Osteocyte (in vitro differentiated cells): ENCODE measurements around the gene DOCK7. TPM values are rescaled to one million over a fixed set of nuclear protein-coding genes. Genes with fewer than 3 reads are reported as not detected.

Experiments used
- DNase-seq: peaks from one replicate; pipeline ENCODE4 v3.0.0; 2021; ENCODE audit warnings: mixed read lengths; ENCODE audit not compliant: unreplicated experiment; ENCODE audit errors: extremely low spot score
- H3K27ac Mint-ChIP-seq: one replicate; pipeline ENCODE4 v1.8.0; 2021; ENCODE audit warnings: mild to moderate bottlenecking, mixed read lengths; ENCODE audit not compliant: unreplicated experiment
- H3K27me3 Mint-ChIP-seq: one replicate; pipeline ENCODE4 v1.8.0; 2021; ENCODE audit warnings: mixed read lengths; ENCODE audit not compliant: unreplicated experiment
- H3K36me3 Mint-ChIP-seq: one replicate; pipeline ENCODE4 v1.8.0; 2021; ENCODE audit warnings: mixed read lengths; ENCODE audit not compliant: unreplicated experiment
- H3K4me1 Mint-ChIP-seq: one replicate; pipeline ENCODE4 v1.8.0; 2021; ENCODE audit warnings: mixed read lengths; ENCODE audit not compliant: unreplicated experiment
- H3K4me3 Mint-ChIP-seq: one replicate; pipeline ENCODE4 v1.8.0; 2021; ENCODE audit warnings: mild to moderate bottlenecking, moderate library complexity, mixed read lengths; ENCODE audit not compliant: unreplicated experiment
- H3K9me3 Mint-ChIP-seq: one replicate; pipeline ENCODE4 v1.8.0; 2021; ENCODE audit warnings: mixed read lengths; ENCODE audit not compliant: unreplicated experiment
- CTCF ChIP-seq: fragments of 200-600 bp; sonication (generic); IDR thresholded peaks from 2 replicates; pipeline ENCODE4 v1.5.0; 2021; ENCODE audit warnings: antibody characterized with exemption, mild to moderate bottlenecking, moderate library complexity
- total RNA-seq: library from RNA; stranded (reverse); gene quantifications from 2 replicates; pipeline ENCODE4 v1.2.1, GENCODE V29; 2021

DOCK7 gene
- total RNA-seq, 1 donor from 2014 or later: 81.8 TPM

- H3K4me1 Mint-ChIP-seq: no peaks in the 10 kb centered on the region
- no peaks in the 10 kb centered on the region for H3K36me3 Mint-ChIP-seq
- H3K27ac Mint-ChIP-seq: no peak overlapping the region
- no peaks in the 10 kb centered on the region for H3K9me3 Mint-ChIP-seq
- no peak overlapping the region for H3K4me3 Mint-ChIP-seq
- DNase-seq: no peak
- H3K27me3 Mint-ChIP-seq: peaks cover 8% of the 10 kb centered on the region
- no peak for TF ChIP-seq CTCF
These were observed 259.8 kb downstream of the DOCK7 start for GRCh38 chr1:62428351-62428750.

DNA sequence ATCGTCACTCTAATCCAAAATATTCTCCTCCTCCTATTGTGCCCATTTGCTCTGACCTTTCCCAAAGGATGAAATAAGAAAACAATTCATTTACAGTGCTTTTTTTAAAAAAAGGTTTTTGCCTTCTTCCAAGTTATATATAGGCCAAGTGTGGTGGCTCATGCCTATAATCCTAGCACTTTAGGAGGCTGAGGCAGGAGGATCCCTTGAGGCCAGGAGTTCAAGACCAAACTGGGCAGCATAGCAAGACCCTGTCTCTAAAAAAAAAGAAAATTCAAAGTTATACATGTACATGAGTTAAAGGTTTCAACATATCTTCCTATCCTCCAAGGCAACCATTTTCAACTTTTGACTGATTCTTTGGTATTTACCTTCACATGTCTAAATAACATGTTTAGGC lies 261.4 kb downstream of the DOCK7 start:
- peaks cover 8% of the 10 kb centered on the region for H3K27me3 Mint-ChIP-seq
- no peak for TF ChIP-seq CTCF
- H3K27ac Mint-ChIP-seq: no peak overlapping the region
- H3K9me3 Mint-ChIP-seq: no peaks in the 10 kb centered on the region
- no peaks in the 10 kb centered on the region for H3K4me1 Mint-ChIP-seq
- H3K36me3 Mint-ChIP-seq: no peaks in the 10 kb centered on the region
- H3K4me3 Mint-ChIP-seq: no peak overlapping the region
- no peak for DNase-seq

GRCh38 chr1:62426237-62426636 lies 261.9 kb downstream of the DOCK7 start:
- Mint-ChIP-seq H3K4me3 (no peak overlapping the region), H3K27me3 (peaks cover 6% of the 10 kb centered on the region), H3K36me3 (no peaks in the 10 kb centered on the region), H3K4me1 (no peaks in the 10 kb centered on the region), H3K9me3 (no peaks in the 10 kb centered on the region), H3K27ac (no peak overlapping the region)
- no peak for DNase-seq
- TF ChIP-seq CTCF: no peak

DNA sequence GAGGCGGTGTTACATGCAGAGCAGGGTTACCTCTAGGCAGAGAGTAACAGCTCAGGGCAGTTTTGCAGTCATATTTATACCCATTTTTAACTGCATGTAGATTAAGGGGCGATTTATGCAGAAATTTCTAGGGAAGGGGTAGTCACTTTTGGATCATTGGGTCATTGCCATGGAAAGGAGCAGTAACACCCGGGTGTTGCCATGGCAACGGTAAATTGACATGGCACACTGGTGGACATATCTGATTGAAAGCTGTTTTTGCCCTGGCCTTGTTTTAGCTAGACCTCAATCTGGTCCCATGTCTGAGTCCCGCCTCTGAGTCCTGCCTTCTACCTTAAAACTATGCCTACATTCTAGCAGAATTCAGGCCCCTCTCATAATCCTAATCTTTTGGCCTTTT lies 263.1 kb downstream of the DOCK7 start:
- Mint-ChIP-seq H3K36me3 (no peaks in the 10 kb centered on the region), H3K4me3 (no peak overlapping the region), H3K9me3 (no peaks in the 10 kb centered on the region), H3K27me3 (peaks cover 3% of the 10 kb centered on the region), H3K4me1 (no peaks in the 10 kb centered on the region), H3K27ac (no peak overlapping the region)
- TF ChIP-seq CTCF: no peak
- DNase-seq: no peak

- TF ChIP-seq CTCF: no peak
- Mint-ChIP-seq H3K36me3 (no peaks in the 10 kb centered on the region), H3K4me3 (no peak overlapping the region), H3K27me3 (peaks cover 8% of the 10 kb centered on the region), H3K27ac (no peak overlapping the region), H3K9me3 (no peaks in the 10 kb centered on the region), H3K4me1 (no peaks in the 10 kb centered on the region)
- peak; percentile 34 for DNase-seq
These were observed 263.8 kb downstream of the DOCK7 start for GRCh38 chr1:62424411-62424810.
